HepG2 (cell line): ENCODE data around the gene OR5K2.

ENCODE experiments used
- ADNP ChIP-seq: sonication (generic); formaldehyde crosslinking; IDR thresholded peaks from 2 replicates; pipeline ENCODE4 v1.4.0; 2020; ENCODE audit warnings: missing genetic modification reagents
- MAZ ChIP-seq, 2 experiments: sonication (generic) in 1 of 2; formaldehyde crosslinking in 1 of 2; IDR thresholded peaks; 2 replicates each; pipeline versions ENCODE4 v1.5.0 to v1.6.1; 2012 to 2020; ENCODE audit warnings: low read depth in 2 of 2, mild to moderate bottlenecking in 2 of 2, borderline replicate concordance in 1 of 2, improper control_type of control experiment in 1 of 2, low read length in 1 of 2, missing genetic modification reagents in 1 of 2, moderate library complexity in 1 of 2
- PATZ1 ChIP-seq: sonication (generic); formaldehyde crosslinking; IDR thresholded peaks from 2 replicates; pipeline ENCODE4 v1.4.0; 2020; ENCODE audit warnings: missing genetic modification reagents
- PRDM10 ChIP-seq: sonication (generic); formaldehyde crosslinking; IDR thresholded peaks from 2 replicates; pipeline ENCODE4 v1.4.0; 2020; ENCODE audit warnings: low read depth, missing genetic modification reagents
- RXRA ChIP-seq: sonication (generic); formaldehyde crosslinking; IDR thresholded peaks from 2 replicates; pipeline ENCODE4 v1.5.1; 2020; ENCODE audit warnings: missing genetic modification reagents
- SMARCC2 ChIP-seq: fragments of 450-650 bp; IDR thresholded peaks from 2 replicates; pipeline ENCODE4 v1.6.1; 2017; ENCODE audit warnings: antibody characterized with exemption, mild to moderate bottlenecking
- ZBTB42 ChIP-seq: sonication (generic); formaldehyde crosslinking; IDR thresholded peaks from 2 replicates; pipeline ENCODE4 v1.5.0; 2020; ENCODE audit warnings: mild to moderate bottlenecking, missing genetic modification reagents
- ZNF18 ChIP-seq: sonication (generic); formaldehyde crosslinking; IDR thresholded peaks from 2 replicates; pipeline ENCODE4 v1.8.0; 2022; ENCODE audit warnings: mild to moderate bottlenecking, missing genetic modification reagents; ENCODE audit not compliant: insufficient replicate concordance
- ZNF318 ChIP-seq: sonication (generic); formaldehyde crosslinking; IDR thresholded peaks from 2 replicates; pipeline ENCODE4 v1.4.0; 2020; ENCODE audit warnings: mild to moderate bottlenecking, missing genetic modification reagents
- ZNF614 ChIP-seq: IDR thresholded peaks from 2 replicates; pipeline ENCODE4 v1.6.1; 2018; ENCODE audit warnings: missing biosample characterization, missing genetic modification reagents, inconsistent platforms, borderline replicate concordance

GRCh38 chr3:98508582-98508981 is 11.1 kb downstream of the OR5K2 start:
- TF ChIP-seq PRDM10 (CRISPR knock-in tag) = no peak
- no peak for TF ChIP-seq SMARCC2
- no peak for TF ChIP-seq ZNF18 (CRISPR knock-in tag)
- TF ChIP-seq ZNF318 (CRISPR knock-in tag) = no peak
- TF ChIP-seq ZBTB42 (CRISPR knock-in tag) = no peak
- TF ChIP-seq RXRA (CRISPR knock-in tag) = no peak
- no peak for TF ChIP-seq PATZ1 (CRISPR knock-in tag)
- no peak for TF ChIP-seq MAZ (IDR thresholded peaks at IDR 0.05; ENCODE audit: borderline replicate concordance, low read depth, low read length)
- no peak for TF ChIP-seq MAZ (CRISPR knock-in tag; IDR thresholded peaks at IDR 0.05; ENCODE audit: low read depth)
- TF ChIP-seq ZNF614 (CRISPR knock-in tag) = no peak
- TF ChIP-seq ADNP = no peak
